Fibroblast of lung (primary cell): ENCODE results near the gene FDX1. TPM values are rescaled to one million over a fixed set of nuclear protein-coding genes. Genes with fewer than 3 reads are reported as not detected.

Experiments
- DNase-seq, 2 donors: peaks; one replicate each; pipeline versions ENCODE4 v3.0.0 to v3.0.0-alpha.2; 2010; ENCODE audit warnings: low read depth in 2 of 2
- H2AFZ ChIP-seq: 2 replicates; pipeline ENCODE4 v1.5.1; 2012; ENCODE audit warnings: low read length, control low read depth, inconsistent platforms
- H3K27ac ChIP-seq: 2 replicates; pipeline ENCODE4 v1.5.1; 2011; ENCODE audit warnings: low read length, control low read depth; ENCODE audit not compliant: insufficient read depth
- H3K27me3 ChIP-seq: 2 replicates; pipeline ENCODE4 v1.5.1; 2011; ENCODE audit warnings: mild to moderate bottlenecking, low read length; ENCODE audit not compliant: control insufficient read depth, insufficient read depth
- H3K36me3 ChIP-seq: 2 replicates; pipeline ENCODE4 v1.5.1; 2011; ENCODE audit warnings: low read length; ENCODE audit not compliant: control insufficient read depth, insufficient read depth
- H3K4me1 ChIP-seq: 2 replicates; pipeline ENCODE4 v1.5.1; 2011; ENCODE audit warnings: low read length; ENCODE audit not compliant: control insufficient read depth, insufficient read depth; ENCODE audit errors: extremely low read depth
- H3K4me2 ChIP-seq: 2 replicates; pipeline ENCODE4 v1.5.1; 2011; ENCODE audit warnings: low read length, control low read depth; ENCODE audit not compliant: insufficient read depth; ENCODE audit errors: extremely low read depth
- H3K4me3 ChIP-seq, 4 experiments: fragments of 200-600 bp in 1 of 4; sonication (generic) in 1 of 4; replicated peaks in 1 of 4; 2 replicates each; pipeline ENCODE4 v1.5.1; 2011 to 2016; ENCODE audit warnings: low read length in 4 of 4, low read depth in 3 of 4, mild to moderate bottlenecking in 3 of 4, control low read depth in 2 of 4, inconsistent platforms in 1 of 4, mixed read lengths in 1 of 4; ENCODE audit not compliant: insufficient read depth in 1 of 4; ENCODE audit errors: control extremely low read depth in 1 of 4
- H3K79me2 ChIP-seq: 2 replicates; pipeline ENCODE4 v1.5.1; 2012; ENCODE audit warnings: mild to moderate bottlenecking, low read length, inconsistent platforms; ENCODE audit not compliant: control insufficient read depth, insufficient read depth
- H3K9ac ChIP-seq: 2 replicates; pipeline ENCODE4 v1.5.1; 2011; ENCODE audit warnings: mild to moderate bottlenecking, low read length, control low read depth; ENCODE audit not compliant: insufficient read depth
- H3K9me3 ChIP-seq: 2 replicates; pipeline ENCODE4 v1.5.1; 2012; ENCODE audit warnings: low read depth, low read length; ENCODE audit not compliant: control insufficient read depth, insufficient read depth
- H4K20me1 ChIP-seq: 2 replicates; pipeline ENCODE4 v1.5.1; 2011; ENCODE audit warnings: low read length; ENCODE audit not compliant: control insufficient read depth, insufficient read depth; ENCODE audit errors: extremely low read depth
- EZH2 ChIP-seq: IDR thresholded peaks from 2 replicates; pipeline ENCODE4 v1.5.1; 2012; ENCODE audit warnings: low read length, control low read depth, mild to moderate bottlenecking; ENCODE audit errors: missing control alignments
- polyA plus RNA-seq, 2 donors: library from polyadenylated mRNA; depleted of rRNA in 1 of 2; stranded (reverse) in 1 of 2; unstranded in 1 of 2; fragments of >200 nt; gene quantifications; 2 replicates each; pipeline ENCODE4 v1.2.1, GENCODE V29; 2011 to 2012; ENCODE audit warnings: missing spikeins in 1 of 2
- total RNA-seq: library from RNA; depleted of rRNA; stranded (reverse); fragments of >200 nt; gene quantifications from 2 replicates; pipeline ENCODE4 v1.2.1, GENCODE V29; 2014
- TF ChIP-seq, protein P1 (sequence below), 2 donors: IDR thresholded peaks in 1 of 2; conservative IDR thresholded peaks in 1 of 2; 1 replicate in 1 of 2; 2 replicates in 1 of 2; pipeline ENCODE4 v1.5.1; 2011 to 2012; ENCODE audit warnings: low read length in 2 of 2, control low read depth in 1 of 2, inconsistent platforms in 1 of 2, low read depth in 1 of 2, mild to moderate bottlenecking in 1 of 2

FDX1 gene
- total and polyA plus RNA-seq, 2 donors (not counting 1 experiment from before 2014, with no cell fraction given), result 8.3 to 11.4 TPM

DNA sequence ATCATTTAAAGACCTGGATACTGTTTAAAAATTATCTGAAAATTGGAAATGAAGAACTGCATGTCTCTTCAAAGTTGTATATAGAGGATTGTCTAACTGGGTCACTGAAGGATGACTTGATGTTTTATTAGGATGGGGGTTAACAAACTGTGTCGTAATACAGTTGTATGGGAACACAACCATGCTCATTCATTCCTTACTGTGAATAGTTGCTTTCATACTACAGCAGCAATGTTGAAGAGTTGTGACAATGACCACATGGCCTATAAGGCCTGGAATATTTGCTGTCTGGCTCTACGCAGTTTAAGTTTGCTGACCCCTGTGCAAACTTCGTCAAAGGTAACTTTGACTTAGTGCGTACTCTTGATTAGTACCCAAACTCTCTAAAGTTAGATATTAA lies 38.4 kb downstream of the FDX1 start:
- no peak overlapping the region for H3K4me2 ChIP-seq
- no peaks in the 10 kb centered on the region for H3K27me3 ChIP-seq
- H3K4me3 ChIP-seq, result no peak overlapping the region
- no peaks in the 10 kb centered on the region for H4K20me1 ChIP-seq
- no peak overlapping the region for H3K27ac ChIP-seq
- no peaks in the 10 kb centered on the region for H3K9me3 ChIP-seq
- TF ChIP-seq, protein P1, sequence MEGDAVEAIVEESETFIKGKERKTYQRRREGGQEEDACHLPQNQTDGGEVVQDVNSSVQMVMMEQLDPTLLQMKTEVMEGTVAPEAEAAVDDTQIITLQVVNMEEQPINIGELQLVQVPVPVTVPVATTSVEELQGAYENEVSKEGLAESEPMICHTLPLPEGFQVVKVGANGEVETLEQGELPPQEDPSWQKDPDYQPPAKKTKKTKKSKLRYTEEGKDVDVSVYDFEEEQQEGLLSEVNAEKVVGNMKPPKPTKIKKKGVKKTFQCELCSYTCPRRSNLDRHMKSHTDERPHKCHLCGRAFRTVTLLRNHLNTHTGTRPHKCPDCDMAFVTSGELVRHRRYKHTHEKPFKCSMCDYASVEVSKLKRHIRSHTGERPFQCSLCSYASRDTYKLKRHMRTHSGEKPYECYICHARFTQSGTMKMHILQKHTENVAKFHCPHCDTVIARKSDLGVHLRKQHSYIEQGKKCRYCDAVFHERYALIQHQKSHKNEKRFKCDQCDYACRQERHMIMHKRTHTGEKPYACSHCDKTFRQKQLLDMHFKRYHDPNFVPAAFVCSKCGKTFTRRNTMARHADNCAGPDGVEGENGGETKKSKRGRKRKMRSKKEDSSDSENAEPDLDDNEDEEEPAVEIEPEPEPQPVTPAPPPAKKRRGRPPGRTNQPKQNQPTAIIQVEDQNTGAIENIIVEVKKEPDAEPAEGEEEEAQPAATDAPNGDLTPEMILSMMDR (conservative IDR thresholded peaks at IDR 0.05 in 1 of 2, IDR thresholded peaks at IDR 0.05 in 1 of 2; ENCODE audit: low read depth in 1 of 2, low read length in 2 of 2), result no peak
- TF ChIP-seq EZH2, result no peak
- H2AFZ ChIP-seq, result no peak overlapping the region
- H3K36me3 ChIP-seq, result no peaks in the 10 kb centered on the region
- H3K9ac ChIP-seq, result no peak overlapping the region
- H3K79me2 ChIP-seq, result no peaks in the 10 kb centered on the region
- DNase-seq, result no peak
- H3K4me1 ChIP-seq, result peaks cover 8% of the 10 kb centered on the region

DNA sequence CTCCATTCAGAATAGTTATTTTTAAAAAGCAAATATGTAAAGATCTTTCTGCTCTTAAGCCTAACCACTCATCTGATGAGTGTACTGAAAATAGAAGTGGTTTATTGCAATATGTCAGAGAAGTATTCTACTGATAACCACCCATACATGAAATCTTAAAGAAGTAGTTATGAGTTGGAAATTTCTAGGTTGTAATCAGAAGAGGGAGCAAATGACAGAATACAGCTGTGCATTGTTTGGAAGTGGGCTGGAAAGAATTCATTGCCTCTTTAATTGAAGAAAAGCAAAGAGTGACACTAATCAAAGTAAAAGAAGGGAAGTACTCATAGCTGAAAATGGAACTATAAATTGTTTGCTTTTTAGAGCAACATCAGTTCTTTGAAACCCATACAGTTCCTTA lies 39.4 kb downstream of the FDX1 start:
- DNase-seq, result peak in 1 of 2 donors; percentile 60
- no peak overlapping the region for H3K4me2 ChIP-seq

DNA sequence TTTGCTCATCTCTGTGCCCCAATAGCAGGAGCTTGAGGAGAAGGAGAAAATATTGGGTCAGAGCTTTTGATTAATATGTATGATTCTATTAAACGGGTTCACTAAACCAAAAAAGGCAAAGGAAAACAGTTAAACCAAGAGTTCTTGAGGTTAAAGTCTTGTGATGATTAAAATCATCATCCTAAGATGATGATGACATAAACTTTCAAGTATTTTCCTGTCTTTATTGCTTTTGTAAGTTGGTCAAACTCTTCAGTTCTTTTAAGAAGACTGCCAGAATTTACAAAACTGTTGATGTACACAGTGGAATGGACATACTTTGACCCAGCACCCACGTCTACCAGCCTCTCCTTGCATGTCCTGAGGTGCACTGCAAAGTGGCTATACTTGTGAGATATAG lies 41.0 kb downstream of the FDX1 start:
- Histone ChIP-seq H2AFZ (no peak overlapping the region), H3K9me3 (no peaks in the 10 kb centered on the region), H3K4me1 (peaks cover 9% of the 10 kb centered on the region), H4K20me1 (no peaks in the 10 kb centered on the region), H3K4me3 (no peak overlapping the region), H3K79me2 (no peaks in the 10 kb centered on the region), H3K9ac (no peak overlapping the region), H3K27ac (no peak overlapping the region), H3K36me3 (no peaks in the 10 kb centered on the region), H3K4me2 (no peak overlapping the region), H3K27me3 (no peaks in the 10 kb centered on the region)
- TF ChIP-seq EZH2, result no peak
- peak; percentile 51 to 60 for DNase-seq

More for the DNA sequence above, 39.4 kb downstream of the FDX1 start:
- H3K27ac ChIP-seq, result no peak overlapping the region
- no peaks in the 10 kb centered on the region for H3K27me3 ChIP-seq
- H4K20me1 ChIP-seq, result no peaks in the 10 kb centered on the region
- H2AFZ ChIP-seq, result no peak overlapping the region
- H3K9me3 ChIP-seq, result no peaks in the 10 kb centered on the region
- TF ChIP-seq EZH2, result no peak
- TF ChIP-seq, protein P1 (conservative IDR thresholded peaks at IDR 0.05 in 1 of 2, IDR thresholded peaks at IDR 0.05 in 1 of 2; ENCODE audit: low read depth in 1 of 2, low read length in 2 of 2), result no peak
- H3K79me2 ChIP-seq, result no peaks in the 10 kb centered on the region
- H3K4me1 ChIP-seq, result peaks cover 9% of the 10 kb centered on the region
- H3K9ac ChIP-seq, result no peak overlapping the region
- H3K4me3 ChIP-seq, result no peak overlapping the region
- H3K36me3 ChIP-seq, result no peaks in the 10 kb centered on the region
